HepG2 (cell line): ENCODE data around the gene FXR2. TPM values are rescaled to one million over a fixed set of nuclear protein-coding genes. Genes with fewer than 3 reads are reported as not detected.

Experiments
- AHR ChIP-seq: IDR thresholded peaks from 2 replicates; pipeline ENCODE4 v1.6.1; 2018; ENCODE audit warnings: missing genetic modification reagents, missing compliant biosample characterization
- GATAD1 ChIP-seq: IDR thresholded peaks from 2 replicates; pipeline ENCODE4 v1.6.1; 2016; ENCODE audit warnings: missing genetic modification reagents, missing compliant biosample characterization
- HDAC2 ChIP-seq: sonication (generic); formaldehyde crosslinking; IDR thresholded peaks from 2 replicates; pipeline ENCODE4 v1.4.0; 2020; ENCODE audit warnings: missing genetic modification reagents
- MEIS2 ChIP-seq: sonication (generic); formaldehyde crosslinking; IDR thresholded peaks from 2 replicates; pipeline ENCODE4 v1.9.0; 2021; ENCODE audit warnings: mild to moderate bottlenecking, missing genetic modification reagents
- MXI1 ChIP-seq: IDR thresholded peaks from 3 replicates; pipeline ENCODE4 v1.6.1; 2012; ENCODE audit warnings: low read depth, low read length, inconsistent platforms, borderline replicate concordance
- TOPORS ChIP-seq: sonication (generic); formaldehyde crosslinking; IDR thresholded peaks from 2 replicates; pipeline ENCODE4 v1.8.0; 2023; ENCODE audit warnings: mild to moderate bottlenecking, missing genetic modification reagents
- ZBTB8A ChIP-seq: sonication (generic); formaldehyde crosslinking; IDR thresholded peaks from 2 replicates; pipeline ENCODE4 v1.4.0; 2020; ENCODE audit warnings: mild to moderate bottlenecking, low read depth, missing genetic modification reagents, borderline replicate concordance
- ZFP62 ChIP-seq: sonication (generic); formaldehyde crosslinking; IDR thresholded peaks from 2 replicates; pipeline ENCODE4 v1.4.0; 2020; ENCODE audit warnings: missing genetic modification reagents
- ZNF124 ChIP-seq: sonication (generic); formaldehyde crosslinking; IDR thresholded peaks from 2 replicates; pipeline ENCODE4 v1.4.0; 2020; ENCODE audit warnings: missing genetic modification reagents
- ZNF501 ChIP-seq: sonication (generic); formaldehyde crosslinking; IDR thresholded peaks from 2 replicates; pipeline ENCODE4 v1.5.1; 2020; ENCODE audit warnings: mild to moderate bottlenecking, moderate library complexity, missing genetic modification reagents
- ZNF567 ChIP-seq: sonication (generic); formaldehyde crosslinking; IDR thresholded peaks from 2 replicates; pipeline ENCODE4 v1.8.1; 2023; ENCODE audit warnings: mild to moderate bottlenecking, missing genetic modification reagents, borderline replicate concordance
- polyA plus RNA-seq, 8 experiments: library from polyadenylated mRNA; depleted of rRNA in 3 of 8; stranded (reverse) in 7 of 8; unstranded in 1 of 8; fragments of >200 nt; fragmentation: Illumina TruSeq in 4 of 8; extraction: Trizol in 4 of 8; gene quantifications; 2 replicates each; pipeline versions ENCODE4 v1.2.1 to v1.2.3, GENCODE V29; 2011 to 2016; ENCODE audit warnings: low read depth in 4 of 8, missing spikeins in 1 of 8, mixed read lengths in 1 of 8; ENCODE audit not compliant: insufficient read depth in 1 of 8
- total RNA-seq, 5 experiments: library from RNA; depleted of rRNA; stranded (reverse); fragments of >200 nt; fragmentation: Illumina TruSeq; extraction: Trizol; gene quantifications; 2 replicates each; pipeline ENCODE4 v1.2.3, GENCODE V29; 2016; ENCODE audit warnings: low read depth in 1 of 5
- TF ChIP-seq, protein P1 (sequence below): sonication (generic); formaldehyde crosslinking; conservative IDR thresholded peaks from 2 replicates; pipeline ENCODE4 v1.8.0; 2022; ENCODE audit warnings: mild to moderate bottlenecking, moderate library complexity, missing genetic modification reagents
- TF ChIP-seq, protein P2 (sequence below): sonication (generic); formaldehyde crosslinking; IDR thresholded peaks from 2 replicates; pipeline ENCODE4 v1.8.1; 2023; ENCODE audit warnings: missing genetic modification reagents, inconsistent platforms, borderline replicate concordance
- TF ChIP-seq, protein P3 (sequence below): sonication (generic); formaldehyde crosslinking; IDR thresholded peaks from 2 replicates; pipeline ENCODE4 v1.5.0; 2020; ENCODE audit warnings: missing genetic modification reagents, mild to moderate bottlenecking, borderline replicate concordance
- TF ChIP-seq, protein P4 (sequence below): sonication (generic); formaldehyde crosslinking; IDR thresholded peaks from 2 replicates; pipeline ENCODE4 v1.4.0; 2020; ENCODE audit warnings: missing genetic modification reagents
- TF ChIP-seq, protein P5 (sequence below): IDR thresholded peaks from 2 replicates; pipeline ENCODE4 v1.6.1; 2016; ENCODE audit warnings: control low read depth
- TF ChIP-seq, protein P6 (sequence below): IDR thresholded peaks from 2 replicates; pipeline ENCODE4 v1.6.1; 2018; ENCODE audit warnings: missing genetic modification reagents

Gene FXR2
- total and polyA plus RNA-seq, 2 of the 13 experiments (the other 11 are each of a cell fraction or from before 2014, with no cell fraction given) = 20.9 to 24.4 TPM

DNA sequence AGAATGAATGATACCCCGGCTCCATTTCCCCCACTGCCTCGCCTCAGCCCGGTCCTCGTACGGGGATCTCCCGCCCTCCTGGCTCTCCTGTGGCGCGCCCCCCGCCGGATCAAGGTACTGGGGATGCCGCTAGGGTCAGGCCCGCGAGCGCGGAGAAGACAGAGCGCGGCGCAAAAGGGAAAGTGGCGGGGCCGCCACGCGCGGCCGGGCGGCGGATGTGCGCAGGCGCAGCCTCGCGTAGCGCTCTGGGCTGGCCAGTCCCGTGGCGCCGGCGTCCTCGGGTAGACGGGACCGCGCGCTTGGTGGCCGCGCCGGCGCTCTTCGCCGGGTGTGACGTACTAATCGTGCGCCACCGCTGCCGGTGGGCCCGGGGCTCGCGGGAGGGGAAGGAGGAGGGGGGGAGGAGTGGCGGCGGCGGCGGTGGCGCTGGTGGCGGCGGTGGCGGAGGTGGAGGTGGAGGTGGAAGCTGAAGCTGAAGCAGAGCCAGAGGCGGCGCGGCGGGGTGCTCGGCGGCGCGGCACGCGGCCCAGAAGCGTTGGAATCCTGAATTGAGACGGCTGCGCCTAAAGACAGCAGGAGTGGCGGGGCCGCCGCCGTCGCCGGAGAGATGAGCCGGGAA is 53.0 kb downstream of the FXR2 start, which contains the start of gene SENP3 (continued):
- TF ChIP-seq, protein P1, sequence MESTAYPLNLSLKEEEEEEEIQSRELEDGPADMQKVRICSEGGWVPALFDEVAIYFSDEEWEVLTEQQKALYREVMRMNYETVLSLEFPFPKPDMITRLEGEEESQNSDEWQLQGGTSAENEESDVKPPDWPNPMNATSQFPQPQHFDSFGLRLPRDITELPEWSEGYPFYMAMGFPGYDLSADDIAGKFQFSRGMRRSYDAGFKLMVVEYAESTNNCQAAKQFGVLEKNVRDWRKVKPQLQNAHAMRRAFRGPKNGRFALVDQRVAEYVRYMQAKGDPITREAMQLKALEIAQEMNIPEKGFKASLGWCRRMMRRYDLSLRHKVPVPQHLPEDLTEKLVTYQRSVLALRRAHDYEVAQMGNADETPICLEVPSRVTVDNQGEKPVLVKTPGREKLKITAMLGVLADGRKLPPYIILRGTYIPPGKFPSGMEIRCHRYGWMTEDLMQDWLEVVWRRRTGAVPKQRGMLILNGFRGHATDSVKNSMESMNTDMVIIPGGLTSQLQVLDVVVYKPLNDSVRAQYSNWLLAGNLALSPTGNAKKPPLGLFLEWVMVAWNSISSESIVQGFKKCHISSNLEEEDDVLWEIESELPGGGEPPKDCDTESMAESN (CRISPR knock-in tag) = no peak; the same call in 1 of the 2 replicates
- TF ChIP-seq, protein P2, sequence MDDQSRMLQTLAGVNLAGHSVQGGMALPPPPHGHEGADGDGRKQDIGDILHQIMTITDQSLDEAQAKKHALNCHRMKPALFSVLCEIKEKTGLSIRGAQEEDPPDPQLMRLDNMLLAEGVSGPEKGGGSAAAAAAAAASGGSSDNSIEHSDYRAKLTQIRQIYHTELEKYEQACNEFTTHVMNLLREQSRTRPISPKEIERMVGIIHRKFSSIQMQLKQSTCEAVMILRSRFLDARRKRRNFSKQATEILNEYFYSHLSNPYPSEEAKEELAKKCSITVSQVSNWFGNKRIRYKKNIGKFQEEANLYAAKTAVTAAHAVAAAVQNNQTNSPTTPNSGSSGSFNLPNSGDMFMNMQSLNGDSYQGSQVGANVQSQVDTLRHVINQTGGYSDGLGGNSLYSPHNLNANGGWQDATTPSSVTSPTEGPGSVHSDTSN (CRISPR knock-in tag) = no peak
- no peak; the same call in 1 of the 2 replicates for TF ChIP-seq AHR
- TF ChIP-seq GATAD1 (CRISPR knock-in tag) = peak; percentile 93
- TF ChIP-seq MEIS2 (CRISPR knock-in tag) = no peak
- TF ChIP-seq, protein P3, sequence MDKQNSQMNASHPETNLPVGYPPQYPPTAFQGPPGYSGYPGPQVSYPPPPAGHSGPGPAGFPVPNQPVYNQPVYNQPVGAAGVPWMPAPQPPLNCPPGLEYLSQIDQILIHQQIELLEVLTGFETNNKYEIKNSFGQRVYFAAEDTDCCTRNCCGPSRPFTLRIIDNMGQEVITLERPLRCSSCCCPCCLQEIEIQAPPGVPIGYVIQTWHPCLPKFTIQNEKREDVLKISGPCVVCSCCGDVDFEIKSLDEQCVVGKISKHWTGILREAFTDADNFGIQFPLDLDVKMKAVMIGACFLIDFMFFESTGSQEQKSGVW (CRISPR knock-in tag) = no peak
- TF ChIP-seq, protein P4, sequence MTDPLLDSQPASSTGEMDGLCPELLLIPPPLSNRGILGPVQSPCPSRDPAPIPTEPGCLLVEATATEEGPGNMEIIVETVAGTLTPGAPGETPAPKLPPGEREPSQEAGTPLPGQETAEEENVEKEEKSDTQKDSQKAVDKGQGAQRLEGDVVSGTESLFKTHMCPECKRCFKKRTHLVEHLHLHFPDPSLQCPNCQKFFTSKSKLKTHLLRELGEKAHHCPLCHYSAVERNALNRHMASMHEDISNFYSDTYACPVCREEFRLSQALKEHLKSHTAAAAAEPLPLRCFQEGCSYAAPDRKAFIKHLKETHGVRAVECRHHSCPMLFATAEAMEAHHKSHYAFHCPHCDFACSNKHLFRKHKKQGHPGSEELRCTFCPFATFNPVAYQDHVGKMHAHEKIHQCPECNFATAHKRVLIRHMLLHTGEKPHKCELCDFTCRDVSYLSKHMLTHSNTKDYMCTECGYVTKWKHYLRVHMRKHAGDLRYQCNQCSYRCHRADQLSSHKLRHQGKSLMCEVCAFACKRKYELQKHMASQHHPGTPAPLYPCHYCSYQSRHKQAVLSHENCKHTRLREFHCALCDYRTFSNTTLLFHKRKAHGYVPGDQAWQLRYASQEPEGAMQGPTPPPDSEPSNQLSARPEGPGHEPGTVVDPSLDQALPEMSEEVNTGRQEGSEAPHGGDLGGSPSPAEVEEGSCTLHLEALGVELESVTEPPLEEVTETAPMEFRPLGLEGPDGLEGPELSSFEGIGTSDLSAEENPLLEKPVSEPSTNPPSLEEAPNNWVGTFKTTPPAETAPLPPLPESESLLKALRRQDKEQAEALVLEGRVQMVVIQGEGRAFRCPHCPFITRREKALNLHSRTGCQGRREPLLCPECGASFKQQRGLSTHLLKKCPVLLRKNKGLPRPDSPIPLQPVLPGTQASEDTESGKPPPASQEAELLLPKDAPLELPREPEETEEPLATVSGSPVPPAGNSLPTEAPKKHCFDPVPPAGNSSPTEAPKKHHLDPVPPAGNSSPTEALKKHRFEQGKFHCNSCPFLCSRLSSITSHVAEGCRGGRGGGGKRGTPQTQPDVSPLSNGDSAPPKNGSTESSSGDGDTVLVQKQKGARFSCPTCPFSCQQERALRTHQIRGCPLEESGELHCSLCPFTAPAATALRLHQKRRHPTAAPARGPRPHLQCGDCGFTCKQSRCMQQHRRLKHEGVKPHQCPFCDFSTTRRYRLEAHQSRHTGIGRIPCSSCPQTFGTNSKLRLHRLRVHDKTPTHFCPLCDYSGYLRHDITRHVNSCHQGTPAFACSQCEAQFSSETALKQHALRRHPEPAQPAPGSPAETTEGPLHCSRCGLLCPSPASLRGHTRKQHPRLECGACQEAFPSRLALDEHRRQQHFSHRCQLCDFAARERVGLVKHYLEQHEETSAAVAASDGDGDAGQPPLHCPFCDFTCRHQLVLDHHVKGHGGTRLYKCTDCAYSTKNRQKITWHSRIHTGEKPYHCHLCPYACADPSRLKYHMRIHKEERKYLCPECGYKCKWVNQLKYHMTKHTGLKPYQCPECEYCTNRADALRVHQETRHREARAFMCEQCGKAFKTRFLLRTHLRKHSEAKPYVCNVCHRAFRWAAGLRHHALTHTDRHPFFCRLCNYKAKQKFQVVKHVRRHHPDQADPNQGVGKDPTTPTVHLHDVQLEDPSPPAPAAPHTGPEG (CRISPR knock-in tag) = peak; percentile 46
- TF ChIP-seq ZBTB8A (CRISPR knock-in tag) = no peak
- TF ChIP-seq, protein P5, sequence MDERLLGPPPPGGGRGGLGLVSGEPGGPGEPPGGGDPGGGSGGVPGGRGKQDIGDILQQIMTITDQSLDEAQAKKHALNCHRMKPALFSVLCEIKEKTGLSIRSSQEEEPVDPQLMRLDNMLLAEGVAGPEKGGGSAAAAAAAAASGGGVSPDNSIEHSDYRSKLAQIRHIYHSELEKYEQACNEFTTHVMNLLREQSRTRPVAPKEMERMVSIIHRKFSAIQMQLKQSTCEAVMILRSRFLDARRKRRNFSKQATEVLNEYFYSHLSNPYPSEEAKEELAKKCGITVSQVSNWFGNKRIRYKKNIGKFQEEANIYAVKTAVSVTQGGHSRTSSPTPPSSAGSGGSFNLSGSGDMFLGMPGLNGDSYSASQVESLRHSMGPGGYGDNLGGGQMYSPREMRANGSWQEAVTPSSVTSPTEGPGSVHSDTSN = no peak
- TF ChIP-seq, protein P6, sequence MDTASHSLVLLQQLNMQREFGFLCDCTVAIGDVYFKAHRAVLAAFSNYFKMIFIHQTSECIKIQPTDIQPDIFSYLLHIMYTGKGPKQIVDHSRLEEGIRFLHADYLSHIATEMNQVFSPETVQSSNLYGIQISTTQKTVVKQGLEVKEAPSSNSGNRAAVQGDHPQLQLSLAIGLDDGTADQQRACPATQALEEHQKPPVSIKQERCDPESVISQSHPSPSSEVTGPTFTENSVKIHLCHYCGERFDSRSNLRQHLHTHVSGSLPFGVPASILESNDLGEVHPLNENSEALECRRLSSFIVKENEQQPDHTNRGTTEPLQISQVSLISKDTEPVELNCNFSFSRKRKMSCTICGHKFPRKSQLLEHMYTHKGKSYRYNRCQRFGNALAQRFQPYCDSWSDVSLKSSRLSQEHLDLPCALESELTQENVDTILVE (CRISPR knock-in tag) = peak; percentile 74; the same call in 1 of the 2 replicates
- no peak for TF ChIP-seq TOPORS (CRISPR knock-in tag)
- no peak for TF ChIP-seq ZNF567 (CRISPR knock-in tag)
- no peak for TF ChIP-seq ZNF124 (CRISPR knock-in tag)
- no peak for TF ChIP-seq ZNF501 (CRISPR knock-in tag)
- TF ChIP-seq MXI1 = peak; percentile 76; the same call in 2 of the 3 replicates
- TF ChIP-seq ZFP62 (CRISPR knock-in tag) = no peak
- peak; percentile 40; the same call in 1 of the 2 replicates for TF ChIP-seq HDAC2
